ENCODE results near the gene STXBP5.

The STXBP5 gene

DNA sequence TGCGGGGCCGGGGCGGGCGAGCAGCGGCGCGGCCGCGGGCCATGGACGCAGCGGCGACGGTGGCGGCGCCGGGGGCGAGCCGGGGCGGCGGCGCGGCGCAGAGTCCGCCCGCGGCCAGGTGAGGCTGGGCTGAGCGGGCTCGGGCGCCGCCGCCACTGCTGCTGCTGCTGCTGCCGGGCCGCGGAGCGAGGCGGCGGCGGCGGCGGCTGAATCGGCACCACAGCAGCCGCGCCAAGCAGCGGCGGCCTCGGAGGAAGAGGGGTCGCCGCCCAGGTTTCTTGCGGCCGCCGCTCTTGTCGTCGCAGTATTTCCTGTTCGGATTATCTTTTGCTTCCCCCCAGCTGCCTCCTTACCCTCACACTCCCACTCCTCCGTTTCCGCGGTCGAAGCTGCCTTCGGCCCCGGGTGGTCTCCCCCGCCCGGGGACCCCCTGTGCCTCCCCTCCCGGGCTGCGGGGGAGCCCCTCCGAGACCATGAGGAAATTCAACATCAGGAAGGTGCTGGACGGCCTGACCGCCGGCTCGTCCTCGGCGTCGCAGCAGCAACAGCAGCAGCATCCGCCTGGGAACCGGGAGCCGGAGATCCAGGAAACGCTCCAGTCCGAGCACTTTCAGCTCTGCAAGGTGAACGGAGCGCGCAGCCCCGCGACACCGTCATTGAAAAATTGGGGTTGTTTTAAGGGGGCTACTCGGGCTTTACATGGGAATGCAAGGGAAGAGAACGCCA is at the start of gene STXBP5:
Gene STXBP5 (plus strand): TSS at position 358 of the 726 bp plus-strand sequence. CDS start 116 bp downstream, at position 474.
- DNase-seq (ENCODE audit: low read depth, low spot score), result no peak

DNA sequence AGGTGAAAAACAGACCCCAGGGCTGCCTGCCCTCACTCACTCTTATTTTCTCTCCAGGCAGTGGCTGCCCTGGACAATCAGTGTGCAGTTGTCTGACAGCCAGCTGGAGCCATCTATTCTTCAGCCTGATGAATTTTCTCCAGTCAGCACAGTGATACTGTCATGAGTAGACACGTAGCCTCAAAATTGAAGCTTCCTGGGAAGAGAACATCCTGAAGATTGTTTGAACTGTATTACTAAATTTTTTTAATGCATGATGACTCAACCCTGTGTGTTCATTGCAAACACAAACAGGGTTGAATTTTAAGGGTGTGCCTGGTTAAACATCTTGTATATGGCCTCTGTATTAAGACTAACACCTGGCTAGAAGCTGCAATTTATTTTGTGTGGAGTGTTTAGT is 49.8 kb upstream of the STXBP5 start:
- DNase-seq (ENCODE audit: low read depth, low spot score), result no peak

DNA sequence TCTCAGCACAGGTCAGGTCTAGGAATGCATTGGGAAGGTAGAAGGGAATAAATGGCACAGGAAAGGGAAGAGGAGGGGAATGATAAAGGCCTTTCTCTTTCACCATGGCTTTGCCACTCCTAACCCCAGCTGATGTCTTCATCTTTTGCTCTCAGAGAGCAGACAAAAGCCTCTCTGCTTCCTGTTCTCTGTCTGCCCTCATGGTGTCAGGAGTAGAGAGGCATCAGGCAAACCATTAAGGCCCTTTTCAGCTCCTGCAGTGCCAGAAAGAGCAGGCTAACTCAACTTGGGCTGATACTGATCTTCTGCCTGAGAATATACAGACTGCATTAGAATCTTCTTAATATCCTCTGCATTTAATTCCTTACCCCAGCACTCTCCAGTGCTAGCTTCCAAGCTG is 48.0 kb upstream of the STXBP5 start:
- DNase-seq (ENCODE audit: low read depth, low spot score), result no peak

DNA sequence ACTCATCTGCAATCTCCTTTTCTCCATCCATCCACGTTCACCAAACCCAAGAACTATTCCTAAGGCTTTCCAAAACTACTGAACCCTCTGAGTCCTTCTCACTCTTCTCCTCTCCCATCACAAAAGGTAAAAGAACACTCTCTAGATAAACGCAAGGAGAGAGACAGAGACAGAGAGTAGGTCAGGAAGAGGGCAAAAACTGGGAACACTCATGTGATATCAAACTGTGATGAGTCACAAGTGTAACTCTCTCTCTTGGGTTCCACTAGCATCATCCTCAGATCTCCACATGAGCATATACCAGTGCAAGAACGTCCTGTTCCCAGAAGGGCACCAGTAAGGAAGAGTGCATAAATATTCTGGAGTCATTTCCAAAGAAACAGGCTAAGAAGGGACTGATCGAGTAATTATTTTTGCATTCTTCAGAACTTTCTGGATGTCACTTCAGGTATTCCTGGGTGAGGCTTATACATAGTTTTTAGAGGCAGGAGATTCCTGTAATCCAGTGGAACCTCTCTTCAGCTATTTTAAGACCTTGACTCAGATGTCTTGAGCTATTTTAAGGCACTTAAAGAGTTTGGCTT is 47.3 kb upstream of the STXBP5 start:
- DNase-seq (ENCODE audit: low read depth, low spot score), result no peak

DNA sequence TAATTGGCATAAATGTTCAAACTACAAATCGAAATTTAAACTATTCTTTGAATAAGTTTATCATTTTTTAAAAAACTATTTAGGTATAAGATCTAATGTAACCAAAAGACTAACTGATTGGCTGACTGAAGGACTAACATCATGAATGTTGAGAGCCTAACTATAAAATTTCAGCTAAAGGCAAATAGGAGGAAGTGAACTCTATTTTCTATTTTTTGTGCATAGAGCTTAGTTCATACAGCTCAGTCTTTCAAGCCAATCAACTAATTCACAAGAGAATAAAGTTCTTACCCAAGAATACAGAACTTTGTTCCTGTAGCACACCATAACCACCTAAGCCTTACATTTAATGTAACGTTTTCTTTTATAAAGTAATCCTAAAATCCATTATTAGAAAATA is 46.3 kb upstream of the STXBP5 start:
- no peak for DNase-seq (ENCODE audit: low read depth, low spot score)

DNA sequence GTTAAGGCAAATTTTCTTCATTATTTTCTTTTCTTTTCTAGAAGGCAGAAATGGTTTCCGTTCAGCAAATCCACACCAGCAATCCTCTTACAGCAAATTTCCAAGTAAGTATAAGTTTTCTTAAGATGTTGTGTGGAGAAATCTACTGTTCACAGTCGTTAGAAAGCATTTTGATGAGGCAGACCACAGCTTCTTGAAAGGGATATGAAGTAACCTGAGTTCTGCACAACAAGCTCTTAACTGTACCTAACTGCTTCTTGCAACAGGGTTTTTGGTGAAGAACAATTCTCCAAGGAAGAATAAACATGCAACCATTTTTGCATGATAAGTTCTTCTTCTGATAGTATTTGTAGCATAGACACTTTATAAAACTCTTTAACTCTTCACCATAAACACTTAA is 45.3 kb upstream of the STXBP5 start:
- no peak for DNase-seq (ENCODE audit: low read depth, low spot score)

DNA sequence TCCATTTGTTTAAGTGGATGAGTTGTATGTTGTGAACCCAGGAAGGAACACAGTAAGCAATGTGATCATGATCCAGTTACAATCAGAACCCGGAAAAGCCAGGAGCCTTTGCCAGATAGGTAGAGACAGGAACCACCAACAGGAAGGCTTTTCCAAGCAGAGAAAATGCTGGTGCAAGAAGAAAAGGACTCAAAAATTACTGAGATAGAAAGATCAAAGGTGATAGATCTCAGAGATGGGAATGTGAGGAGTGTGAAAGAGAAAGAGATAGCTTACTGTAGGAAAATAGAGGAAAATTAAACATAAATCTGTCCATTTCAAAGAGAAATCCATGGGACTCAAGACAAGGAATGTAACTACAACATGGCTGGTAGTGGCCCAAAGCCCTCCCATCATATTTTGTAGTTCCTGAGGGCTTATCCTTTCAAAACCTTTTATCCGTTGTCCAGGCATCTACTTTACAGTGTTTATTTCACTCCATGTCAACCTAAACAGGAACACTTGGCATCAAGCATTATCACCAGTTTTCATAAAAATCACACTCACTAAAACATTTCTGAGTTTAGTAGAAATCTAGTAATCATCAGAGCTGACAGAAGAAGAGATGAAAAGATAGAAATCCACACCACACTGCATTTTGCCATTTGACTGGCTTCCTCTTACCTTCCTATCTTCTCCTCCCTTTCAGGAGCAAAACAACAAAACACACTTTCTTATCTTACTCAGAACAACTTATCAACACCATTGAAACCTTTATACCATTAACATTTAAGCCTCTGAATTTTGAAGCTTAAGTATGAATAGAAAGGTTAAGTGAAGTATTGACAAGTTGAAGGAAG is 44.5 kb upstream of the STXBP5 start:
- DNase-seq (ENCODE audit: low read depth, low spot score), result no peak

DNA sequence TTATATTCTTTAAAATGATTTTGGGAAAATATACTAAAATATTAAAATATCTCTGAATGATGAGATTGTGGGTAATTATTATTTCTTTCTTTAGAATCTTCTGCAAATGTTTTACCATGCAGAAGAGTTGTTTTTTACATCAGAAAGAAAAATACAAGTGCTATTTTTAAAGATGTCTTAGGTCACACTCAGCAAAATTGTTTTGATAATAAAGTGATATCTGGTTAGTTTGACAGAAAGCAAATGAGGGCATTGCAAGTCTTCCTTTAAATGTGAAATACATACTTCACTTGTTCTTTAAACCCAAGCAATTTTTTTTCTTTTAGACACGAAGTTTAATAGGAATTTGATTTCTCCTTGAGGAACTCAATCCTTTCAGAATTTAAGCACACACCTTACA is 43.6 kb upstream of the STXBP5 start:
- DNase-seq (ENCODE audit: low read depth, low spot score), result no peak

DNA sequence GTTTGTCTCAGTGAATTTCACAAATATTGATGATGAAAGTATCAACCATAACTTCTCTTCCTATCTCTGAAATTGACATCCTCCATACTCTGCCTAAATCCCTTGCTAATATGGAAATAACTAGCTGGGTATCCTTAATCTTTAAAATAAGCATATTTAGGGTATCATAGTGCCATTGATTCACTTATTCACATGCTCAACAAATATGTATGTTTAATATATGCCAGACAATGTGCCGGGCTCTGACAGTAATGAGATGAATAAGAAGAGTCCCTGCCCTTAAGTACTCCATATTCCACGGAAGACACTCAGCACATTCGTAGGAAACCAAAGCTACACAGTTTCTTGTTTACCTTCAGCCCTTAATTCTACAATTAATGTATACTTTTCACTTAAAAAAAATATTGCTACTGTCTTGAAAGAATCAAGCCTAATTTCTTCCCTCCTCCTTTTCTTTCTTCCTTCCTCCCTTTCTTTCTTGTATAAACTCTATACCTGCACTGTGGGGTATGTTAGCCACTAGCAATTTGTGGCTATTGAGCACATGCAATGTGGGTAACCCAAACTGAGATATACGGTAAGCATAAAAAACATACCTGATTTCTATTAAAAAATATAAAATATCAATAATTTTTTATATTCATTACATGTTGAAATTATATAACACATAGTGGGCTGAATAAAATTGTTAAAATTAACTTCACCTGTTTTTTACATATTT is 42.8 kb upstream of the STXBP5 start:
- no peak for DNase-seq (ENCODE audit: low read depth, low spot score)

DNA sequence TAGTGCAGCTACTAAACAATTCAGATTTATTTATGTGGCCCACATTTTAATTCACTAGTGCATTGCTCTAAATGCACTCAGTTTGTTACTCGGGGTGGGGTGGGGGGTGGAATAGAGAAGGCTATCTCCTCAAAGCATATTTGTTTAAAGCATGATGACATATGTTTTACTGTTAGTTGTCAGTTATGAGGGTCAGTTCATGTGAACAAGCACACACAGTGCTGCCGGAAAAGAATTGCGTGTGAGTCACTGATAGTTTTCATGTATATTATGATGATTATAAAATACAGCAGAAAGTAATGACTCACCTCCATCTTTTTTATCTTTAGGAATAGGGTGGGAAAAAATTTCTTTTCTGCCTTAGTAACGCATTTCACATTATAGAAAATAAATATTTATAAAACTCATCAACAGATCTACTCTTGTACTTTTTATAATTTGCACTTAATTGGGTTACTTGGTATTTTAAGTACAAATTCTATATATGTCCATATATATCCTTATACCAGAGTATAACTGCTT is 42.2 kb upstream of the STXBP5 start:
- no peak for DNase-seq (ENCODE audit: low read depth, low spot score)

DNA sequence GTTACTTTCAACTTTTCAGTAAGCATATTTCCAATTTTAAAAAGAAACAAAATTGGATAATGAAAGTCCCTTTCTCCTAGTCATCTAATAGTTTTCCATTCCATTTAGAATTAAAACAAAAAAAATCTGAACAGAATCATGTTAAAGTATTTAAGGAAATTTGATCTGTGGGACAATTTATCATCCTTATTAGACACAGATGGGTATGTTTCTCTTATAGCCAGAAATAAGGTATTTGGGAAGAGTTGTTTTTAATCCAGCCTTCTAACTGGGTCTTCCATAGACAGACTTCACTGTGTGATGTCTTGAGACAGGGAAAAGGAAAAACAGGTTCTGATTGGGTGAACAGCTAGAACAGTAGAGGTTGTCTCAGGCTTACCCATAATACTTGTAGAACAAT is 39.5 kb upstream of the STXBP5 start:
- DNase-seq (ENCODE audit: low read depth, low spot score), result no peak

DNA sequence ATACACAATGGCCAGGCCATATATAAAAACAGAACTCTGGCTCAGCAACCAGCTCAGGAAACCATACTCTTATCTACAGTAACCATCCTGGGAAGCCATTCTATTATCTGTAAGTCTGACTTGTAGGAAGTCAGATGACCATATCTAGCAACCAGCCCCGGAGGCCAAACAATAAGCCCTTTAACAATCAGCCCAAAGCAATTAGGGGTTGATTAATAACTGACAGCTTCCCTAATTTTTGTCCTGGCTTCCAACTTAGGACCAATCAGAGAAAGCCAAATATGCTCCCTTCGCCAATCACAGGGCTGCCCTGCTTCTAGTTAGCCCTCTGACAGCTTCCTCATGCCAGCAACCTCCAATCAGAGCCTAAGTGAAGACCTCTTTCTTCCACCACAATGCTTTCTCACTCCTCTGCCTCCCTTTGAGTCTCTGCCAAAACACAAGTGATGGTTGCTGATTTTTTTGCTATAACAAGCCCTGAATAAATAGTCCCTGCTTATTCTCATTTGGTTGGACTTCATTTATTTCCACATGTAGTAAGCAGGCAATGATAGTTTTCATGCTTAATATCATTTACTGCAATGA is 37.8 kb upstream of the STXBP5 start:
- DNase-seq (ENCODE audit: low read depth, low spot score), result no peak

DNA sequence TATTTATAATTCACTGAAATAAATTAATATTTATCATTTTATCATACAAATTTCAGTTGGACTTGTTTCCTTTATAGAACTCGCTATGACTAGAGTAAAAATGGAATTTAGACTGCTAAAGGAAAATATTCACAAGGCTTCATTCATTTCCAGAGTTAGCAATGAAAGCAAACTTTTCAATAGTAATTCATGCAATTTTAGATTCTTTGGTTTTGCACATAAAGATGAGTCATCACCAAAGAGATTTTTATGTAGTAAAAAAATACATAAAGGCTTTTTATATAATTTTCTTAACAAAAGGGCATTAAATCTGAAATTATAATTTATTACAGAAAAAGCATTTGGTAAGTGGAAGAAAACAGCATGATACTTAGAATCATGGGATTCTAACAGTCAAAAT is 37.2 kb upstream of the STXBP5 start:
- DNase-seq (ENCODE audit: low read depth, low spot score), result no peak

DNA sequence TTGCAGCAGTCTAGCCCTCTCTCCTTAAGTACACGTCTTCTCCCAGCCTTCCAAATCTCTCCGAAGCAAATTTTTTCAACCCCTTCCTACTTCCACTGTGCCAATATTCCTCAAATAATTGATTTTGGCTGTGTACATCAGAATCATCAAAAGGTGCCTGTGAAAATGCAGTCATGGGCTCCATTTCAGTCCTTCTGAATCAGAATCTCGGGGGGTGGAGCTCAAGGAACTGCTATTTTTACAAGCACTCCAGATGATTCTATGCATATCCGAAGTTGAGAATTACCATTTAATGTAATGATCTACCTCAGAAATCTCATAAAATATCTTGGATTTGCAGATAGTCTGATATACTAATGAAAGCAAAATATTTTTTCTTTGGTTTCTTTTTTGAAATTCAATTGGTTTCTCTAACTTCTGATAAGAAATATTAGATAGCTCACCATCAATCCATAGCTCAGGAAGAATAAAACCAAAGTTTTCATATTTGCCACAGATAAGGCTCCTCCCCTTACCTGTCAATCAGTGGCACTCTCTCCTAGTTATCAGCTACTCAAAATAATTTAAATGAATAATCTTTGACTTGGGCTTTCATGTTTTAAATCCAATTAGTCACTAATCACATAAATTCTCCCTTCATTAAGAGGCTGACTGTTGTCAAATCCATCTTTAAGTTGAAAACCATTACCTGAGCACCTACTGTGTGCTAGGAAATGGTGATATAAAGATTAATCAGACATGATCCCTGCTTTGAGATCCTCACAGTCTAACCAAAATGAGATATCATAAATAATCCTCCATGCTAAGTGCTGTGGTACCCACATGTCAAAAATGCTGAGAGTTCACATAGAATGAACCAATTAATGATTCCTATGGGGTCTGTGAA is 36.4 kb upstream of the STXBP5 start:
- no peak for DNase-seq (ENCODE audit: low read depth, low spot score)

DNA sequence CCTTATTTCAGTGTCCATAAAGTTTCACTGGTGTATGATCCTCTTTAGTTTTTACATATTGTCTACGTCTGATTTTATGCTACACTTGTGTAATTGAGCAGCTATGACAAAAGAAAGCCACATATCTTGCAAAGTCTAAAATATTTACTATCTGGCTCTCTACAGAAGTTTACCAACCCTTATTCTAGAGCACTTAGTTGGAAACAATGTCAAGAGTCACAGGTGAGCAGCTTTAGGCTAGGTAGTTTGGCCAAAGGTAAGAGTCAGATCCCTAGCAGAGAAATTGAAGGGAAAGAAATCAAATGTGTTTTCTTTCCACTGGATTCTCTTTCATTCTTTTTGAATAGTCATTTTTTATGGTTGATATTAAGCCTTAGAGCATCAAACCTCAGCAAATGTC is 34.7 kb upstream of the STXBP5 start:
- DNase-seq (ENCODE audit: low read depth, low spot score), result no peak

DNA sequence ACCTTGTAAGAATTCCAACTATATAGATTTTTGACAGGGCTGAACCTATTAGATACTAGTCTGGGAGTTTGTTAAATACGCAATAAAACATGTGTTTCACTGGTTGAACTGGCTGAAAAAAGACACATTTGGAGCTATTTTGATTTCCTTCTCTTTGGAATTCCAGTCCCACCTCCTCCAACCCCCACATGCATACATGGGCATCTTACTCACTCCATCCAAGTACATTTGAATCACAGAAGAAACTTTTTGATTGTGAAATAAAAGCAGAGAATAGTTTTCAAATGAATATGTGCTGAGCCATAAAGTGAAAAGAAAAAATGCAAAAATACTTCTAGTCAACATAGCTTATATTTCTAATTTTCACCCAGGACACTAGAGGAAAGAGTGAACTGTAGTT is 33.9 kb upstream of the STXBP5 start:
- no peak for DNase-seq (ENCODE audit: low read depth, low spot score)

DNA sequence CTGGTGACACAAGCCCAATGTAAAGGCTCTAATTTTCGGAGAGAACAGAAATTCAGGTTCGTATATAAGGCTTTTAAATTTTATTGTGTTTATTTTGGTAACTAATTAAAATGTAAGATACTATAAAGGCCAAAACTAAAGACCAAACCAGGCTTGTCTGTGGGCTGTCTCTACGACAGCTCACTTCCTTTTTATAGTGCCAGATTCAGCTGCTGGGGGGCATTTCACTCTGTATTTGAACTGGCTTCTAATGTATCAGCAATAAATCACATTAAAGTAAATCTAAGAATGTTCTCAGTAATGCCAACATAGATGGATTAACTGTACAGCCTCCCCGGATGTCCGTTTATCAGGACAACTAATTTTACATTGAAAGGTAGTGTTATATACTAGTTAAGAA is 31.1 kb upstream of the STXBP5 start:
- DNase-seq (ENCODE audit: low read depth, low spot score), result no peak

DNA sequence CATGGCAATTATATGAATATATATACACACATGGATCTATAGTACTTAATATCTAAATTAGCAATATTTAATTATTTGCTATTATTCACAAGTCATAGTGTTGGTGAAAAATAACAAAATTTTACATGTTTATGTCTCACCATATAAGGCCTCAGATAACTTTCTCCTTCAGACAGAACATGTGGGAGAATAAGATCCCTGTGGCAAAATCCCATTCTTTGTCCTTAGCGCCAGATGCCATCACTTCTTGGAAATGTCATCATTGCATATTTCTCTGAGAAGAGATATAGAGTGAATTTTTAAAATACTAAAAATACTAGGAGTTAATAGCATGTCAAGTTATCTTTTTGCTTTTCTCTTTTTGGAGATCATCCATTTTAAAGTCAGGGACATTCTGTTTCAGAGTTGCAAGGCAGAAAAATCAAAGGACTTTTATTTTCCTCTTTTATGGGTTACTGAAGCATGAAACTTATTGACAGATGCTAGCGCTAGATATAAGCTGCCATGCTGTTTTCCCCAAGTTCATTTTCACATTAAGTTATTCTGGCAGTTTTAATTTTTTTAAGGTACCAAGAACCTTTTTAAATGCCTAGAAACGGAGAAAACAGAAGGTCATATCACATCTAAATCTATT is 30.4 kb upstream of the STXBP5 start:
- no peak for DNase-seq (ENCODE audit: low read depth, low spot score)

DNA sequence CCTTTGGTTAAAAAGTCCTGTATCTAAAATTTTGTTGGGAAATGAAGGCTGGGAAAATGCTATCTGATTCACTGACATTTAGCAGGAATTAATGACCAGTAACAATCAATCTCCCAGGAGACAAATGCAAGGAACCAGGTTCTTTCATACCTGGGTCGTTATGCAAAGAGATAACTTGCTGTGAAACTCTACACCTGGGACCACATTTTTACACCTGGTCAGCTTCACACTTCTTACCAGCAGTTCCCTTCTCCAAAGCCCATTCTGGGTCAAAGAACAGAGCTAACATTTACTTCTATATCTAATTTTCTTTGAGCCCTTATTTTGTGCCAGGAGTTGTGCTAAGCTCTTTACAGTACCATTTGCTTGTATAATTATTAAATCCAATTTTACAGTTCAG is 27.4 kb upstream of the STXBP5 start:
- DNase-seq (ENCODE audit: low read depth, low spot score), result no peak

DNA sequence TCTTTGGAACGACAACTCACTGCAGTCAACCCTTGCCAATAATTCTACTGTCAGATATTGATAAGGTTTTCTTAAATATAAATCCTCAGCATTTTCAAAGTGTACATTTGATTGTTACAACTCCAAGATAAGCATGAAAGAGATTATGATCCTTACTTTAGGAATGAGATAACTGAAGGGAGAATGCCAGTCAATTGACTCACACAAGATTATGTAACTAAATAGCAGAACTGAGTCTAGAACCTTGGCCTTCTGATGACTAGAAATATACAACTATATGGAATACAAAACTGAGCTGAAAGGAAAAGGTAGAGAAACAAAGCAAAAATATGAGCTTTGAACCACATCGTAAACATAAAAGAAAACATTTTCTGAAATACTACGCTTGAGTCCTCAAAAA is 26.9 kb upstream of the STXBP5 start:
- no peak for DNase-seq (ENCODE audit: low read depth, low spot score)
